ENCODE results near the gene MECP2.

MECP2 gene

DNA sequence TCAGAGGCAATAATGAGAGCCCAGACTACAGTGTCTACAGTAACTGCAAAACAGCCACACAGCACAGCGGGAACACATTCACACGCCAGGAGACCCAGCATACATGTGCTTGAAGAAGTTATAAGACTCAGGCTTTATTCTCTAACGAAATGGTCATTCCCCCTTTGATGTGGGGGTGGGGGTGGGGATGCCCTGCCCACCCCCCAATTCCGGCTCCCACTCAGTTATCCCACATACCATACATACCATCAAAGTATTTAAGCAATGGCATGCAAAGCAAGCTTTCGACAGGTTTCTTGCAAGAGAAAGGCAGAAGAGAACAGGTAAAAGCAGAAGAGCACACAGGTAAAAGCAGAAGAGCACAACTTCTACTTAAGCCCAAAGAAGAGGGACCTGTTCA, 3.6 kb downstream of the MECP2 start:
- no peak for DNase-seq (ENCODE audit: low read depth in 1 of 2, low spot score in 1 of 2)
- Histone ChIP-seq H3K4me3 (replicated peaks; ENCODE audit: insufficient read depth, low read length) (no peak overlapping the region), H3K27me3 (ENCODE audit: insufficient read depth, poor library complexity, severe bottlenecking) (no peaks in the 10 kb centered on the region), H3K27ac (replicated peaks) (no peak overlapping the region)
- TF ChIP-seq SPI1 (IDR thresholded peaks at IDR 0.05; ENCODE audit: borderline replicate concordance, low read depth) = no peak
- TF ChIP-seq, protein P1, sequence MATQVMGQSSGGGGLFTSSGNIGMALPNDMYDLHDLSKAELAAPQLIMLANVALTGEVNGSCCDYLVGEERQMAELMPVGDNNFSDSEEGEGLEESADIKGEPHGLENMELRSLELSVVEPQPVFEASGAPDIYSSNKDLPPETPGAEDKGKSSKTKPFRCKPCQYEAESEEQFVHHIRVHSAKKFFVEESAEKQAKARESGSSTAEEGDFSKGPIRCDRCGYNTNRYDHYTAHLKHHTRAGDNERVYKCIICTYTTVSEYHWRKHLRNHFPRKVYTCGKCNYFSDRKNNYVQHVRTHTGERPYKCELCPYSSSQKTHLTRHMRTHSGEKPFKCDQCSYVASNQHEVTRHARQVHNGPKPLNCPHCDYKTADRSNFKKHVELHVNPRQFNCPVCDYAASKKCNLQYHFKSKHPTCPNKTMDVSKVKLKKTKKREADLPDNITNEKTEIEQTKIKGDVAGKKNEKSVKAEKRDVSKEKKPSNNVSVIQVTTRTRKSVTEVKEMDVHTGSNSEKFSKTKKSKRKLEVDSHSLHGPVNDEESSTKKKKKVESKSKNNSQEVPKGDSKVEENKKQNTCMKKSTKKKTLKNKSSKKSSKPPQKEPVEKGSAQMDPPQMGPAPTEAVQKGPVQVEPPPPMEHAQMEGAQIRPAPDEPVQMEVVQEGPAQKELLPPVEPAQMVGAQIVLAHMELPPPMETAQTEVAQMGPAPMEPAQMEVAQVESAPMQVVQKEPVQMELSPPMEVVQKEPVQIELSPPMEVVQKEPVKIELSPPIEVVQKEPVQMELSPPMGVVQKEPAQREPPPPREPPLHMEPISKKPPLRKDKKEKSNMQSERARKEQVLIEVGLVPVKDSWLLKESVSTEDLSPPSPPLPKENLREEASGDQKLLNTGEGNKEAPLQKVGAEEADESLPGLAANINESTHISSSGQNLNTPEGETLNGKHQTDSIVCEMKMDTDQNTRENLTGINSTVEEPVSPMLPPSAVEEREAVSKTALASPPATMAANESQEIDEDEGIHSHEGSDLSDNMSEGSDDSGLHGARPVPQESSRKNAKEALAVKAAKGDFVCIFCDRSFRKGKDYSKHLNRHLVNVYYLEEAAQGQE (IDR thresholded peaks at IDR 0.05; ENCODE audit: insufficient replicate concordance, low read depth) = no peak
- TF ChIP-seq, protein P2, sequence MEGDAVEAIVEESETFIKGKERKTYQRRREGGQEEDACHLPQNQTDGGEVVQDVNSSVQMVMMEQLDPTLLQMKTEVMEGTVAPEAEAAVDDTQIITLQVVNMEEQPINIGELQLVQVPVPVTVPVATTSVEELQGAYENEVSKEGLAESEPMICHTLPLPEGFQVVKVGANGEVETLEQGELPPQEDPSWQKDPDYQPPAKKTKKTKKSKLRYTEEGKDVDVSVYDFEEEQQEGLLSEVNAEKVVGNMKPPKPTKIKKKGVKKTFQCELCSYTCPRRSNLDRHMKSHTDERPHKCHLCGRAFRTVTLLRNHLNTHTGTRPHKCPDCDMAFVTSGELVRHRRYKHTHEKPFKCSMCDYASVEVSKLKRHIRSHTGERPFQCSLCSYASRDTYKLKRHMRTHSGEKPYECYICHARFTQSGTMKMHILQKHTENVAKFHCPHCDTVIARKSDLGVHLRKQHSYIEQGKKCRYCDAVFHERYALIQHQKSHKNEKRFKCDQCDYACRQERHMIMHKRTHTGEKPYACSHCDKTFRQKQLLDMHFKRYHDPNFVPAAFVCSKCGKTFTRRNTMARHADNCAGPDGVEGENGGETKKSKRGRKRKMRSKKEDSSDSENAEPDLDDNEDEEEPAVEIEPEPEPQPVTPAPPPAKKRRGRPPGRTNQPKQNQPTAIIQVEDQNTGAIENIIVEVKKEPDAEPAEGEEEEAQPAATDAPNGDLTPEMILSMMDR (IDR thresholded peaks at IDR 0.05; ENCODE audit: insufficient read depth, low read length) = no peak
- no peak for TF ChIP-seq GABPA (IDR thresholded peaks at IDR 0.05; ENCODE audit: low read depth)
- TF ChIP-seq POLR2AphosphoS5 (IDR thresholded peaks at IDR 0.05; ENCODE audit: low read depth) = no peak

DNA sequence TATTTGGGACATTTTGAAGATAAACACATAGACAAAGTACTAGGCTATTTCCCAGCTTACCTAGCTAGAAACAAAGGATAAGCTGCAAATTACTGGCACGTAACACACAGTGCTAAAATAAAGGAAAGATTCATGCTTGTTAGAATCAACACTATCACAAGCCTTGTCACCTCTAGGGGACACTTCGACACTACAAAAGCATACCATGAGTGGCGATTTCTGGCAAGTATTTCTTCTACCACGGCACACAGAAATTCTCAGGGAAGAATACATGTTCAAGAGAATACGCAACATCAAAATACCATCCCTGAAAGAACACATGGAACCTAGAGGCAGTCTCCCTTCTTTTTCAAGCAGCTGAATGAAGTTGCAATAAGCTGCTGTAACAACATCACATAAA, 5.1 kb downstream of the MECP2 start:
- Histone ChIP-seq H3K27ac (replicated peaks) (no peak overlapping the region), H3K4me3 (replicated peaks; ENCODE audit: insufficient read depth, low read length) (no peak overlapping the region), H3K27me3 (ENCODE audit: insufficient read depth, poor library complexity, severe bottlenecking) (no peaks in the 10 kb centered on the region)
- TF ChIP-seq GABPA (IDR thresholded peaks at IDR 0.05; ENCODE audit: low read depth) (no peak), SPI1 (IDR thresholded peaks at IDR 0.05; ENCODE audit: borderline replicate concordance, low read depth) (no peak), POLR2AphosphoS5 (IDR thresholded peaks at IDR 0.05; ENCODE audit: low read depth) (no peak)
- TF ChIP-seq, protein P2 (IDR thresholded peaks at IDR 0.05; ENCODE audit: insufficient read depth, low read length) = no peak
- TF ChIP-seq, protein P1 (IDR thresholded peaks at IDR 0.05; ENCODE audit: insufficient replicate concordance, low read depth) = no peak
- no peak for DNase-seq (ENCODE audit: low read depth in 1 of 2, low spot score in 1 of 2)

DNA sequence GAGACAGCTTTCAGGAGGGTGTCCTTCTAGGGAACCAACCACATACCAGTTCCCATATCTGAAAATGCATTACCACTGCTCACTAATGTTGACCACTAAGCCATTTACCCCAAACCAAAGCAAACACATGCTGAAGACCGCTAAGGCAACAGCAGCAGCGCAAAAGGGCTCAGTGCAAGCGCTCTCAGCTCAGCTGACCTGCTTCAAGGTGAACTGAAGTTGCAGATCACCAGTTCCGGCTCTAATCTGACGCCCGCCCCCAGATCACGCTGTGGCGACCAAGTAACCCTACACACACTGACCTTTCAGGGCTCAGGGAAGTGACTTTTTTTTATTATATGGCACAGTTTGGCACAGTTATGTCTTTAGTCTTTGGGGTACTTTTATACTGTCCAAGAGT, 5.8 kb downstream of the MECP2 start:
- TF ChIP-seq, protein P2 (IDR thresholded peaks at IDR 0.05; ENCODE audit: insufficient read depth, low read length) = no peak
- TF ChIP-seq GABPA (IDR thresholded peaks at IDR 0.05; ENCODE audit: low read depth) (no peak), SPI1 (IDR thresholded peaks at IDR 0.05; ENCODE audit: borderline replicate concordance, low read depth) (no peak), POLR2AphosphoS5 (IDR thresholded peaks at IDR 0.05; ENCODE audit: low read depth) (no peak)
- TF ChIP-seq, protein P1 (IDR thresholded peaks at IDR 0.05; ENCODE audit: insufficient replicate concordance, low read depth) = no peak
- H3K27ac ChIP-seq (replicated peaks) = no peak overlapping the region
- no peak for DNase-seq (ENCODE audit: low read depth in 1 of 2, low spot score in 1 of 2)
- H3K27me3 ChIP-seq (ENCODE audit: insufficient read depth, poor library complexity, severe bottlenecking) = no peaks in the 10 kb centered on the region
- no peak overlapping the region for H3K4me3 ChIP-seq (replicated peaks; ENCODE audit: insufficient read depth, low read length)
